GM11168 (cell line): ENCODE results near the gene SYT3.

Experiments
- in situ Hi-C: fragments of 300-500 bp; cut with MboI; formaldehyde crosslinking; loops from one replicate; pipeline ENCODE4 v1.12.0; 2022; ENCODE audit warnings: low sequenced_read_pairs; ENCODE audit not compliant: unreplicated experiment

The SYT3 gene

DNA sequence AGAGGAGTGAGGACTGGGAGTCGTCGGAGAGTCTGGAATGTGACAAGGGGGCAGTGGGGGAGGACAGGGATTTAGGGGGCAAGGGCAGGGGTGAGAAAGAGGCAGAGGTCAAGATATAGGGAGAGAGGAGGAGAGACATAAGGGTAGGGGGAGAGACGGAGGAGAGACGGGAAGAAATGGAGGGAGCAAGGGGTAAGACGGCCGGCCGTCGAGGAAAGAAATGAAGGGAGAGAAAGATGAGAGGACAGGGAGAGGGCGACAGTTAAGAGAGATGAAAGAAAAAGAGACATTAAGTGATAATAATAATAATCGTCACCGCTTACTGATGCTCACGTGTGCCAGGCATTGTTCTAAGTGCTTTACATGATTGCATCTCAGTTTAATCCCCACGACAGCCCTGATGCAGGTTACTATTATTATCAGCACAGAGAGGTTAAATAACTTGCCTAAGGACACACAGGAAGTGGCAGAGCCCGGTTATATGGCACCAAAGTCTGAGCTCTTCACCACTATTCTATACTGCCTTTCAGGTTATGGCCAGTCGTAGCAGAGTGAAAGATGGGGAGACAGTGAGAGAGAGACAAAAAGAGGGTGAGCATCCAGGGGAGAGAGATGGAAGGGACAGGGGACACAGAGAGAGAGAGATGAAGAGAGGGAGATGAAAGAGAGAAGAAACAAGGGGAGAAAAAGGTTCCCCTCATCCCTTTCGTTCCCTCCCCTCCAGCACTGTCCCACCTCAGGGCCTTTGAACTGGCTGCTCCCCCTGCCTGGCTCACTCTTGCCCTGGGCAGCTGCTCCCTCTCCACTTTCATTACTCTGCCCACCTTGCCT, 23.2 kb upstream of the SYT3 start:
- in situ Hi-C loops: no loop called here

DNA sequence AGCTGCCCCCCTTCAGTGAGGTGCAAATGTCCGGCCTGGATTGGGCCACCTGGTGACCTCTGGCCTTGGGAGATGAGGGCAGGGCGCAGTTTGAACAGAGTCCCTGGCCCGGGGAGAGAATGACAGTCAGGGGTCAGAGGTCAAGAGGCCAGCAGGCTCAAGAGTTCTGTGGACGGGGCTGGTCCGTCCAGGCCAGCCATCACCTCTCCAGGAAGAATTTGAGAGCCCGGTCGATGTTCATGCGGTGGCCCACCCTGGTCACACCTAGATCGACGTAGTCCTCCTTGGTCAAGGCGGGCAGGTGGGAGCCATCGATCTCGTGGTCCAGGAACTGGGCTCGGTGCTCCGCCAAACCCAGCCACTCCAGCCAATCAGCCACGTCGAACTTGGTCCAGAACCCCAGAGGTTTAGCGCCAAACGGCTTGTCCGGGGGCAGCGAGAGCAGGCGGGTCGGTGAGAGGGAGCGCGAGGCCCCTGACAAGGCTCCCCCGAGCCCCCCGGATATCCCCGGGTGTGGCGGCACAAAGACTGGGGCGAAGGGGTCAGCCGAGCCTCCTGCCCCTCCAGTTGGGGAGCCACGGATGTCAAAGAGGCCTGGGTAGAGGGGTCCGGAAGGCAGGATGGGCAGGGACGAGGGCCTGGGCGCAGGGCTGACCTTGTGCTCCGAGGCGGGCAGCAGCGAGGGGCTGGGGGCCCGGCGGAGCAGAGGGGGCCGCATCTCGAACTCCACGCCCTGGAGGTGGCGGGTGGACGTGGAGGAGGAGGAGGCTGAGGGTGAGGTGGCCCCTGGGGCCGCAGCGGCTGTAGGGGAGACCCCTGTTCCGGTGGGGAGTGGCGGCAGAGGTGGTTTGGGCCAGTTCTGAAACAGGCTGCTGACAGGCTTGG, 22.3 kb upstream of the SYT3 start:
- in situ Hi-C loops: no loop called here

DNA sequence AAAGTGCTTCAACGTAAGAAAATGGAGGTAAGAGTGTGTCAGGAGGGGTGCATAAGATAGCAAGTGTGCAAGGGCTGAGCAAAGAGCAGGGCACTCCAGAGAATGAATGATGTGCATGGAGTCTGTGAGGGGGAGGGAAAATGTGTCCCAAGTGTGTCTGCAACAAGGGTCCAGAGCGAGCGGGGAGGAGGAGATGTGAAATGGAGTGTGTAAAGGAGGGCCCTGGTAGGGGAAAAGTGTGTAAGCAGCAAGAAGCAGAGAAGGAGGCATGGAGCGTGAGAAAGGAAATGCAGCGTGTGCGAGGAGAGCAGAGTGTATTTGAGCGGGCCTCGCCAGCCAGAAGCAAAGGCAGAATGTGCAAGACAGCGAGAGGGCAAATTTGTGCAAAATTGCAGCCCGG, 21.3 kb upstream of the SYT3 start:
- in situ Hi-C loops: no loop called here

DNA sequence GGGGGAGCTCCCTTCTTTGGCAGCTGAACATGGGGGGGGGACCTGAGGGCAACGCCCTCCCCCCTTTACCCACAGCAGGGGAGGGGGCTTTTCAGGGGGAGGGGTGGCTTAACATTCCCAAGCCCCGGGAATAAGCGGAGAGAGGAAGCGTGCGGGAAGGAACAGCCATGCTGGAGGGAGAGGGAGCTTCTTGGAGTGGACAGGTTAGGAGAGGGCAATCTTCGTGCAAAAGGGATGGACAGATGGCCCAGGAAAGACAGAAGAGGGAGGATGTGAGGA, 20.3 kb upstream of the SYT3 start:
- in situ Hi-C loops: no loop called here

DNA sequence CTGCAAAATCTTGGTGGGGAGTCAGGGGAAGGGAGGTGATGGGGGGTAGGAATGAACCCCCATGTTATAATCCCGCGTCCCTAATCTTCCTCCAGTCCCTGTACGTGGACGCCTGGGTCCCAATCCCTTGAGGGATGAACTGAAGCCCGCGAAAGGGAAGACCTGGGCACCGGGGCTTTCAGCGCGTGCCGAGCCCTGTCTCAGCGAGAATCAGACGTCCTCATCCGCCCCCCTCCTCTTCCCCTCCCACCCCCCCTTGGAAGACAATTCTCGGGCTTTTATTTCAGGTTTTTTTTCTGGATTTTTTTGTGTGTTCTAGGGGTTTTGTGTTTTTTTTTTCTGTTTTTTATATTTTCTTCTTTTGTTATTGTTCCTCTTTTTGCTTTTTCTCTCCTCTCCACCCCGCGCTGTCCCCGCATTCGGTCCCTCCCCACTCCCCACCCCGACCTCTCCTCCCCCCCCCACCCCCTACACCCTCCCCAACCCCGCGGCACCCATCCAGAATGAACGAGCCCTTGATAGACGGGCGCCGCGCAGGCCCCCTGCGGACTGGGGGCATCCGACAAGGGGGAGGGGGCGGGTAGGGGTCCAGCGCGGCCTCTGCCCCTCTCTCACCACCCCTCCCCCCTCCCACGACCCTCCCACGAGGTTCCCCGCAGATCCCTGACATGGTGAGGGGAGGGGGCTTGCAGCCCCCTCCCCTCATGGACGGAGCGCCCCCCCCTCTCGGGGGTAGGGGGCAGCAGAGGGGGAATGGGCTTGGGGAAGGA, 19.8 kb upstream of the SYT3 start:
- in situ Hi-C loops: no loop called here

DNA sequence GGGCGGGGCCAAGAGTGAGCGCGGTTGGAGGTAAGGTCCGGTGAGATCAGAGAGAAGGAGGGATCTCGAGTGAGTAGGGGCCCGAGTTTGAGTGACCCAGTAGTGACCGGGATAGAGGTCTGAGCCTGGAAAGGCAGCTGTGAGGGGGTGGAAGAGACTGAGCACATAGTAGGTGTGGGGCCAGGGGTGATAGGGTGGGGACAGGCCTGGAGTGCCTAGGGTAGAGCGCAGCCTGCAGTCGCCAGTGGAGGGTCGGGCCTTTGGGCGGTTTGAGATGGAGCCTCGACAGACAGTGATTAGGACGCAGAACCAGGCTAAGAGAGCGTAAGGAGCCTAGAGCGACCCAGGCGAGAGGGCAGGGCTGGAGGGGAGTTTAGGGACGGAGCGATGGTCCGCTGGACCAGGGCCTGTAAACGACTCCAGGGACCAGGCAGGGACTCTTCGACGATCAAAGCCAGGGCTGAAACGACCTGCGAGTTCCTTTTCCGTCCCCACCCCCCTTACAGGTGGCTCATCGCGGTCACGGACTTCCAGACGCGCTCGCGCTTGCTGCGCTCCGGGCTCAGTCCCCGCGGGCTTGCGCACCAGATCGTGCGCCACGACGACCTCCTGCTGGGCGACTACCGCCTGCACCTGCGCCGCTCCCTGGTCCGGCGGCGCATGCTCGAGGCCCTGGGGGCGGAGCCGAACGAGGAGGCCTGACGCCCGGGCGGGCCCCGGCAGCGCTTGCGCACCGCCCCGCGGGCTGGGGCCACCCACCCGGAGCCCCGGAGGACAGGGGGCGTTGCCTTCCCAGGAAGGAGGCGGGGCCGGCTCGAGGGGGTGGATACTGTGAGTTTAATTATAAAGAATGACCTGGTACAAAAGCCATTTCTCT, 19.0 kb upstream of the SYT3 start:
- in situ Hi-C loops: no loop called here

DNA sequence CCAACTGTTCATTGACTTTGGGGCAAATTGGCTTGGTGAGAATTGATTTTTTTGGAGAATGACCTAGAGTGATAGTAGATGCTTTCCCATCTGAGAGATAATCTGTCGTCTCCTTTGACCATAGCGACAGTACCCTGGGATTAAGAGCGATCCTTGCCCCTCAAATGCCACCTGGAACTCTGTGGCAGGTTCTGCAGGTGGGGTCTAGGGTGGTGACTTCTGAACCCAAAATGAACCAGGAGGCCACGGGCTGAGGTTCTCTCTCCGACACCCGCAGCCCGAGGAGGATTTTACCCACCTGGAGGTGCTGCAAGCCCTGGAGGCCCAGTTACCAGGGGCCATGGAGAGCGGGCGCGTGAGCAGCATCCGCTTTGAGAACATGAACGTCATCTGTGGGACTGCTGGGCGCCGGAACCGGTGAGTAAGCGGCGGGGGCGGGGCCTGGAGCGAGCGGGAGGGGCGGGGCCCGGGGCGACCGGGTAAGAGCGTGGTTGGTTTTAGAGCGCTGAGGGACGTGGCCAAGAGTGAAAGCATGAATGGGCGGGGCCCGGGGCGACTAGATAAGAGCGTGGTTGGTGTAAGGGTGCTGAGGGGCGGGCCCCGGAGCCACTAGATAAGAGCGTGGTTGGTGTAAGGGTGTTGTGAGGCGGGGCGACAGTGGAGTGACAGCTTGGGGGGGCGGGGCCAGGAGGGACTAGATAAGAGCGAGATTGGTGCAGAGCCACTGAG, 18.2 kb upstream of the SYT3 start:
- in situ Hi-C loops: no loop called here

DNA sequence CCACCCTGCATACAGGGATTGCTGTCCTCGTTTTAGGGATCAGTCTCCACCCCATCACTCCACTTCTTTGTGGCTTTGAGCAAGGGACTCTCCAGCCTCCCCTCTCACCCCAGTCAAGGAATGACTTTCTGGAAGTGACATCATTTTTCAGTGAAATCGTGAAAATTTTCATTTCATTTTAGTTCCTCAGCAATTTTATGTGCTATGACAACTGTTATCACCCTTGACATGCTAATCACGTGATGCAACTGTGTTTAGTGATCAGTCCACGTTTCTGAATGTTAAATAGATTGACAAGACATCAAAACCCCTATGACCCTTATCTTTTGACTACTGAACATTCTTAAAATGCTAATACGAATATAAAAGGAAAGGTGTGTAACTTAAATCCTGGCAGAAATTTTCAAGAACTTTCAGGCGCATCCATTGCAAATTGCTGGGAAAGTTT, 17.6 kb upstream of the SYT3 start:
- in situ Hi-C loops: no loop called here

DNA sequence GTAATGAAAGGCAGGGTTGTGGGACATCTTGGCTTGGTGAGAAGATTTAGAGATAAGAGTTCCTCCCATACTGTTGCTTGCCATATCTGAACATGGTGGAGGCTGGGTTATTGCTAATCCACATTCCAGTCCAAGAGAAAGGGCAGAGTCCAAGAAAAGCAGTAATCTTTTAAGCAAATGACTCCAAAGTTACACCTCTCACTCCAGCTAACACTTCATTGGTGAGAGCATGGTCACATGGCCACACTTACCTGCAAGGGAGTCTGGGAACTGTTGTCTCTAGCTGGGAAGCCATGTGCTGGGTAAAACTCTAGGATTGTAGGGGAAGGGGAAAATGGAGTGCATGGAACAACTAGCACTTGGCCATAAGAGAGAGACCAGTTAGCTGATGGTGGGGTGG, 15.2 kb upstream of the SYT3 start:
- in situ Hi-C loops: no loop called here

DNA sequence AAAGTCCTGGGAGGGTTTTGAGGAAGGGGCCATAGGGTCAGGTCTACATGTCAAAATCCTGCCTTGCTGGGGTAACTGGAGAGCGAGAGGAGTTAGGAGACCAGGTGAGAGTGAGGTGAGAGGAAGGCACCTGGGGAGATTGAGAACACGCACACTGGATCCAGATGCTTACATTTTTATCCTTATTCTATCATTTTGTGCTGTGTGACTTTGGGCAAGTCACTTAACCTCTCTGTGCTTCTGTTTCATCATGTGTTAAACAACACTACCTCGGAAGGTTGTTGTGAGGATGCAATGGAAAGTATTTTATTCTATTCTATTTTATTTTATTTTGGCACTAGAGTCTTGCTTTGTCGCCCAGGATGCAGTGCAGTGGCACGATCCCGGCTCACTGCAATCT, 13.0 kb upstream of the SYT3 start:
- in situ Hi-C loops: no loop called here

DNA sequence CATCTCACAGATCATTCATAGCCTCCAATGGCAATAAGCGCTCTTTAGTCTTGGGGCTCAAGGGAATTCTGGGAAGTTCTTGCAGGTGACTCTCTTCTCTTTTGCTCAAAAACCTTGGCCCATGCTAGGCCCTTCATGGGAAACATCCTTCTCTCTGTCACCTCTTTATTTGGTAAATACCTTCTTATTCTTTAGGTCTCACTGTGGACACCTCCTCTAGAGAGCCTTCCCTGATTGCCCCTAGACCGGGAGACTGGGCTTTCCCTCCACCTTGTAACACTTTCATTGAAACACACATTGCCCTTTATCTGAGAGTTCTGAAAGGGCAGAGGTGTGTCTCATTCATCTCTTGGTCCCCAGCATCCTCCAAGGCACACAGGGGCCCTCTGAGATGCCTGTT, 11.5 kb upstream of the SYT3 start:
- in situ Hi-C loops: no loop called here

DNA sequence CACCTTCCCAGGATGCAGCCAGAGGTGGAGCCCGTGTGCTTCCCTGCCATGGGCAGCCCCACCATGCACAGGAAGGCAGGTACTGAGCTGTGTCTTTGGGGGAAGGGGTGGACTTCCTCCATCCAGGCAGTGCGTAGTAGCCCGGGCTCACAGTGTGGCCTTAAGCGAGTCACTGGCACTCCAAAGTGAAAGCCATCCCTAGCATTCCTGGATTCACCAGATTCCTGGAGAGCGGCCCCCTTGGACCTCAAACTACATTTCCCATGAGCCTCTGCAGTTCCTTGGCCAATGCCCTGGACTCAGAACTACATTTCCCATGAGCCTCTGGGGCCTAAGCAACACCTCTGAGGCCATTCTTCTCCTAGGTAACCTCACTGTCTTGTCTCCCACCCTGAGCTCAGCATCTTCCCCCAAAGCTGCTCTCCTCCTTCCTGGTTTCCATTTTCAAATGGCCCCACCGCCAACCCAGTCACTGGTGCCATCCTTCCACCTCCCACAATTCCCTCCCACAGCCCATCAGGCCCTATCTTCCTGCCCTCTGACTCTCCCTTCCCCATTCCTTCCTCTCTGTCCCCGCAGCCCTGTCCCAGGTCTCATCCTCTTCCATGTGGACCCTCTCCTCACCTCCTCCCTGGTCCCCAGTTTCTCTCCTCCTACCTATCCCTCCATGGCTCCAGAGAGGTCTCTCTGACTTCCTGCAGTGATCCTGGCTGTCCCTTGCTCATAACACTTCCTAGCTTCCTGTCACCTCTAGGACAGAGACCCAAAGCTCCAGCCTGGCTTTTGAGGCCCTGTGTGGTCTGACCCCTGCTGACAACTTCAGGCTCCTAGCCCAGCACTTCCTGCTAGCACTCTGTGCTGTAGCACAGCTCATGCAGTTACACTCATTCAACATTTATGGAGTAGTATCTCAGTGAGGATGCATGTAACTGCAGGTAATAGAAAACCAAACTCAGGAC, 10.0 kb upstream of the SYT3 start, which contains the start of gene C19orf81:
Gene C19orf81 (plus strand): TSS at position 13 of the 959 bp plus-strand sequence. CDS start 0 bp downstream, at position 13.
- in situ Hi-C loops: no loop called here

DNA sequence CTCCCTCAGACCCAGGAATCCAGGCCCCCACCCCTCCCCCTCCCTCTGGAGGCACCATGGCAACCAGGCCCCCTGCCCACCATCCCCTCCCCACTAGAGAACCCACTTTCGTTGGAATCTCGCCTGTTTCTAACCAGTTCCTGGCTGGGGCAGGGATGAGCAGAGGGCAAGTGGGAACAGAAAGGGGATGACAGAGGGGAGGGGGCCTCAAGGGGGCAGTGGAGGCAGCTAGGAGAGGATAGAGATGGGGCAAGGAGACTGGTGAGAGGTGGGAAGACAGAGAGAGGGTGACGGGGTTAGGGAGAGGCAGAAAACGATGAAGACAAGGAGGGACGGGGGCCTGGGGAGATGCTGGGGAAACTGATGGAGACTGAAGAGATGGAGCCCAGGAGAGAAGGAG, 9.0 kb upstream of the SYT3 start:
- in situ Hi-C loops: no loop called here

DNA sequence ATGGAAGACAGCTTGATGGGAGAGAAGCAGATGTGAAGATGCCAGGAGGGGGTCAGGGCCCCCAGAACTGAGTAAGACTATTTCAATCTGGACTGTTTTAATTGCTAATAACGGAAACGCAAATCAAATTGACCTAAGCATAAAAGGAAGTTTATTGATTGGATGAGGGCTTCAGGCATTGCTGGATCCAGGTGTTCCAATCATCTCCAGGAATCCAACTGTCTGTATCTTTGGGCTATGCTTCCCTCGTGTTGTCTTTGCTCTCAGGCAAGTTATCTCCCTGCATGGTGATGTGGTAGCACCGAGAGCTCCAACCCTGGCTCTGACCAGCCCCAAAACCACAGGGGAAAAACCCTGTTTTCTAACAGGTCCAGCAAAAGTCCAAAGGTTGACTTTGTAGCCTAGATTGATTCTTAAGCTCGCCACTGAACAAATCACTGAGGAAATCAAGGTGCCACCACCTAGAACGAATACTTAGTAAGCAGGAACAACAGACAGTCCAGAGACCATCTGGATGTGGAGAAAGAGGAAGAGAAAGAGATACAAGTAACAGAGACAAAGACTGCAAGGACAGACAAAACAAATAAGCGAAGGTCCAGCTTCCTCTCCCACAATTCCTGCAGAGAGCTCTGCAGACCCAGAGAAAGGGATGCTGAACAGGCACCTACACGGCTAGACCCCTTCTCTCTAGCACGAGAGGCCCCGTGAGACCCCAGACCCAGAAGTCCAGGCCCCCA, 8.4 kb upstream of the SYT3 start:
- in situ Hi-C loops: no loop called here

DNA sequence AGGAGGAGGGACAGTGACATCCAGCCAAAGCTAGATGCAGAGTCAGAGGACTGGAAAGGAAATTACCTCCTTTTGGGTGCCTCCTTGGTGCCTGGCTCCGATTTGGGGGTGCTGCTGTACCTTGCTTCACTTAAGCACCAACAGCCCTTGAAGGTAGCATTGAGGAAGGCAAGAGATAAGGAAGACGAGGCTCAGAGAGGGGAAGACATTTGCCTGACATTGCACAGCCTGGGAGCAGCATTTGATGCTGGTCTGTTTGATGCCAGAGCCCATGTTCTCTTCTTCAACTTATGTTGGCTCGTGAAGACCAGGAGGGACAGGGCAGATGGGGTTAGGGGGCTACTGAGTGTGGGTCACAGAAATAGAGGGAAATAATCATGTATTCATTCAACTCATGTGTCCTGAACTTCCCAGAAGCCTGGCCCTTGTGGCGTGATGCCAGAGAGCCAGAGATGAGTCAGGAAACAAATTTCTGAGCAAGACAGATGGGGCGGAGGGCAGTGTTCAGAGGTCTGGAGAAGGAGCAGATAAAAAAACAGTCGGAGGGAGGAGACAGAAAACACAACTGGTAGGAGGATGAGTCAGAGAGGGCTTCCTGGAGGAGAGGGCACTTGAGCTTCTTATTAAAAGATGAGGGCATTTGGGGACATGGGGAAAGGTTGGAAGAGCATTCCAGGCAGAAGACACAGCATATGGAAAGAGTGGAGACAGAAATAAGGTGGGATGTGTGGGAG, 6.6 kb upstream of the SYT3 start:
- in situ Hi-C loops: no loop called here

DNA sequence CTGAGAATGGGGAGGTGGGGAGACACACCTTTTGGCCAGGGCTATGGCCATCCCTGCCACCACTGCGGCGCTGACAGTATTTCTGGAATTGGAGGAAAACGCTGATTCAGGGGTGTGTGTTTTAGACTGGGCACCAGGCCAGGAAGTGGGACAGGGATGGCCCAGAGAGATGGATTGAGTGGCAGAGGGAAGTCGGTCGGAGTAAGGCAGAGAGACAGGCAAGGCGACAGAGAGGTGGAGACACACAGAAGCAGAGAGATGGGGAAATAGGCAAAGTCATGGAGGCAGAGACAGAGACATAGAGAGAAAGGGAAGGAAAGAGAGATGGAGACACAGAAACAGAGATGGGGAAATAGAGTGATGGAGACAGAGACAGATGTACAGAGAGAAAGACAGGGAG, 5.4 kb upstream of the SYT3 start:
- in situ Hi-C loops: no loop called here
